GM18526 (cell line): ENCODE data around the gene NXPH3.

ENCODE experiments used
- POLR2A ChIP-seq: IDR thresholded peaks from 3 replicates; pipeline ENCODE4 v1.6.1; 2011; ENCODE audit not compliant: insufficient read length; ENCODE audit errors: extremely low read depth

The NXPH3 gene

GRCh38 chr17:49621946-49622529 lies 46.4 kb downstream of the NXPH3 start:
- no peak for TF ChIP-seq POLR2A

- no peak for TF ChIP-seq POLR2A
Measured at GRCh38 chr17:49624896-49625295, 49.2 kb downstream of the NXPH3 start.

GRCh38 chr17:49629447-49629846 lies 53.8 kb downstream of the NXPH3 start:
- TF ChIP-seq POLR2A: no peak

- TF ChIP-seq POLR2A: no peak
Measured at GRCh38 chr17:49630113-49630900, 54.6 kb downstream of the NXPH3 start.

GRCh38 chr17:49631496-49631895 lies 55.8 kb downstream of the NXPH3 start:
- no peak for TF ChIP-seq POLR2A
